ENCODE data around the gene FUT8. TPM values are rescaled to one million over a fixed set of nuclear protein-coding genes. Genes with fewer than 3 reads are reported as not detected.

The FUT8 gene
- total and polyA plus RNA-seq, 2 donors (not counting 1 experiment from before 2014, with no cell fraction given): 13.2 to 91.8 TPM

DNA sequence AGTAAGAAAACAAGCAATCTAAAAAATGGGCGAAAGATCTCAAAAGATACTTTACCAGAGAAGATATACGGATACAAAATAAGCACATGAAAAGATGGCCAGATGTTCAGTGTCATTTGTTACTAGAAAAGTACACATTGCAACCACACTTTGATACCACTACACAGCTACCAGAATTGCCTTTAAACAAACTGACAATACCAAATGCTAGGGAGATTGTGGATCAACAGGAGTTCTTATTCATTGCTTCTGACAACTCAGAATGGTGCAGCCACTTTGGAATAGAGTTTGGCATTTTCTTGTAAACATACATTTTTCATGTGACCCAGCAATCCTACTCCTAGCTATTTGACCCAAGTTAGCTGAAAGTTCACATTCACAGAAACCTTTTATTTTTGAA is 136.3 kb downstream of the FUT8 start:
- Histone ChIP-seq H3K4me1 (ENCODE audit: control insufficient read depth in 2 of 2, insufficient read depth in 2 of 2, low read length in 2 of 2) (no peaks in the 10 kb centered on the region), H3K27me3 (replicated peaks in 1 of 4; ENCODE audit: control extremely low read depth in 1 of 4, control insufficient read depth in 3 of 4, insufficient read depth in 4 of 4, low read length in 3 of 4) (no peaks in the 10 kb centered on the region), H3K9ac (ENCODE audit: low read length) (no peak overlapping the region), H3K79me2 (ENCODE audit: control insufficient read depth, insufficient read depth, low read length) (peaks cover 61% of the 10 kb centered on the region), H4K20me1 (ENCODE audit: control insufficient read depth, insufficient read depth, low read length, poor library complexity, severe bottlenecking) (peaks cover 10% of the 10 kb centered on the region), H3K4me2 (replicated peaks; ENCODE audit: low read depth, low read length, poor library complexity, severe bottlenecking) (no peak overlapping the region), H3K27ac (ENCODE audit: low read length in 2 of 2) (no peak overlapping the region), H2AFZ (ENCODE audit: insufficient read depth, low read depth, low read length, poor library complexity, severe bottlenecking) (no peak overlapping the region), H3K9me3 (ENCODE audit: control extremely low read depth in 1 of 3, control insufficient read depth in 2 of 3, insufficient read depth in 1 of 3, low read length in 2 of 3) (no peaks in the 10 kb centered on the region), H3K4me3 (ENCODE audit: control extremely low read depth in 1 of 5, extremely low read depth in 1 of 5, insufficient read depth in 1 of 5, low read depth in 2 of 5, low read length in 4 of 5) (no peak overlapping the region), H3K36me3 (replicated peaks in 1 of 2; ENCODE audit: control extremely low read depth in 1 of 2, control insufficient read depth in 1 of 2, extremely low read depth in 1 of 2, insufficient read depth in 2 of 2, low read length in 1 of 2) (no peaks in the 10 kb centered on the region)
- TF ChIP-seq CTCF (IDR thresholded peaks at IDR 0.05) (no peak), EZH2 (IDR thresholded peaks at IDR 0.05; ENCODE audit: borderline replicate concordance, insufficient read depth, low read depth, low read length, poor library complexity, severe bottlenecking) (no peak)
- intact Hi-C loops (cut with micrococcal nuclease): no loop called here
- peaks cover 19% of the 10 kb centered on the region for H3K4me1 Mint-ChIP-seq
- CTCF ChIA-PET: interaction anchor here (1.2 kb wide), 1 partner anchor 13 kb away, joined by 3 read pairs; no protein-coding TSS in a partner anchor
- no peaks in the 10 kb centered on the region for H3K9me3 Mint-ChIP-seq (ENCODE audit: insufficient read depth)
- no peak overlapping the region for H3K4me3 Mint-ChIP-seq
- POLR2A ChIA-PET: no interaction called here
- H3K27ac Mint-ChIP-seq: no peak overlapping the region
- no peak for ATAC-seq (ENCODE audit: low read depth)
- no CpG with 5 or more reads among the region's 2 CpGs for WGBS (ENCODE audit: insufficient coverage)
- no peak for DNase-seq
- no peaks in the 10 kb centered on the region for H3K27me3 Mint-ChIP-seq

GRCh38 chr14:65549429-65549828 is 136.9 kb downstream of the FUT8 start:
- H3K4me3 Mint-ChIP-seq: no peak overlapping the region
- Histone ChIP-seq H3K27me3 (replicated peaks in 1 of 4; ENCODE audit: control extremely low read depth in 1 of 4, control insufficient read depth in 3 of 4, insufficient read depth in 4 of 4, low read length in 3 of 4) (no peaks in the 10 kb centered on the region), H3K4me3 (ENCODE audit: control extremely low read depth in 1 of 5, extremely low read depth in 1 of 5, insufficient read depth in 1 of 5, low read depth in 2 of 5, low read length in 4 of 5) (no peak overlapping the region), H3K4me2 (replicated peaks; ENCODE audit: low read depth, low read length, poor library complexity, severe bottlenecking) (no peak overlapping the region), H3K9ac (ENCODE audit: low read length) (no peak overlapping the region), H3K27ac (ENCODE audit: low read length in 2 of 2) (no peak overlapping the region), H3K36me3 (replicated peaks in 1 of 2; ENCODE audit: control extremely low read depth in 1 of 2, control insufficient read depth in 1 of 2, extremely low read depth in 1 of 2, insufficient read depth in 2 of 2, low read length in 1 of 2) (no peaks in the 10 kb centered on the region), H4K20me1 (ENCODE audit: control insufficient read depth, insufficient read depth, low read length, poor library complexity, severe bottlenecking) (peaks cover 11% of the 10 kb centered on the region), H2AFZ (ENCODE audit: insufficient read depth, low read depth, low read length, poor library complexity, severe bottlenecking) (no peak overlapping the region), H3K9me3 (ENCODE audit: control extremely low read depth in 1 of 3, control insufficient read depth in 2 of 3, insufficient read depth in 1 of 3, low read length in 2 of 3) (no peaks in the 10 kb centered on the region), H3K79me2 (ENCODE audit: control insufficient read depth, insufficient read depth, low read length) (peaks cover 61% of the 10 kb centered on the region), H3K4me1 (ENCODE audit: control insufficient read depth in 2 of 2, insufficient read depth in 2 of 2, low read length in 2 of 2) (peaks cover 0 to under 1% of the 10 kb centered on the region in 2 donors)
- intact Hi-C loops (cut with micrococcal nuclease): no loop called here
- no peaks in the 10 kb centered on the region for H3K9me3 Mint-ChIP-seq (ENCODE audit: insufficient read depth)
- H3K27me3 Mint-ChIP-seq: no peaks in the 10 kb centered on the region
- CTCF ChIA-PET: interaction anchor here (1.2 kb wide), 1 partner anchor 13 kb away, joined by 3 read pairs; no protein-coding TSS in a partner anchor
- ATAC-seq (ENCODE audit: low read depth) (no peak), DNase-seq (no peak)
- no peak overlapping the region for H3K27ac Mint-ChIP-seq
- 50% methylated on average over 1 of the region's 2 CpGs for WGBS (ENCODE audit: insufficient coverage)
- H3K4me1 Mint-ChIP-seq: peaks cover 19% of the 10 kb centered on the region
- POLR2A ChIA-PET: no interaction called here
- TF ChIP-seq CTCF (IDR thresholded peaks at IDR 0.05) (no peak), EZH2 (IDR thresholded peaks at IDR 0.05; ENCODE audit: borderline replicate concordance, insufficient read depth, low read depth, low read length, poor library complexity, severe bottlenecking) (no peak)
